NCI-H446 treated with DMSO at 0.1 percent for 48 hours (cell line): ENCODE data around the gene NOX5.

Experiments used
- DNase-seq: peaks from one replicate; lab custom pipeline; 2025; lab: John Stamatoyannopoulos, UW

The NOX5 gene

GRCh38 chr15:69018951-69019350 is 4.5 kb downstream of the NOX5 start:
- no peak for DNase-seq

GRCh38 chr15:69021895-69022294 is 7.4 kb downstream of the NOX5 start:
- DNase-seq: no peak

GRCh38 chr15:69025320-69025719 is 10.8 kb downstream of the NOX5 start:
- DNase-seq: no peak

GRCh38 chr15:69026355-69026754 is 11.9 kb downstream of the NOX5 start:
- no peak for DNase-seq

- DNase-seq: no peak
These were observed 13.6 kb downstream of the NOX5 start for GRCh38 chr15:69027976-69028518.

GRCh38 chr15:69031013-69032001 is 16.8 kb downstream of the NOX5 start:
- no peak for DNase-seq

- DNase-seq: no peak
These were observed 17.5 kb downstream of the NOX5 start for GRCh38 chr15:69032031-69032430.

- no peak for DNase-seq
These were observed 18.3 kb downstream of the NOX5 start for GRCh38 chr15:69032703-69033373.

GRCh38 chr15:69034352-69034751 is 19.9 kb downstream of the NOX5 start:
- no peak for DNase-seq

- no peak for DNase-seq
These were observed 20.9 kb downstream of the NOX5 start for GRCh38 chr15:69035205-69035917.

- DNase-seq: no peak
These were observed 21.4 kb downstream of the NOX5 start for GRCh38 chr15:69035918-69036258.

GRCh38 chr15:69036826-69037225 is 22.3 kb downstream of the NOX5 start:
- no peak for DNase-seq

GRCh38 chr15:69037482-69037881 is 23.0 kb downstream of the NOX5 start:
- DNase-seq: no peak

GRCh38 chr15:69037977-69038376 is 23.5 kb downstream of the NOX5 start:
- DNase-seq: no peak

- no peak for DNase-seq
These were observed 24.0 kb downstream of the NOX5 start for GRCh38 chr15:69038508-69038907.

- no peak for DNase-seq
These were observed 25.2 kb downstream of the NOX5 start for GRCh38 chr15:69039516-69040225.

- DNase-seq: no peak
These were observed 28.0 kb downstream of the NOX5 start for GRCh38 chr15:69042531-69042930.

- no peak for DNase-seq
These were observed 31.3 kb downstream of the NOX5 start for GRCh38 chr15:69045802-69046201.

GRCh38 chr15:69046781-69047180 is 32.3 kb downstream of the NOX5 start:
- DNase-seq: no peak

GRCh38 chr15:69049976-69050375 is 35.5 kb downstream of the NOX5 start:
- no peak for DNase-seq

GRCh38 chr15:69055251-69055650 is 40.8 kb downstream of the NOX5 start:
- no peak for DNase-seq

GRCh38 chr15:69056365-69056764 is 41.9 kb downstream of the NOX5 start:
- no peak for DNase-seq
